HEK293 (cell line): ENCODE data around the gene VAMP8.

Source experiments
- GLI4 ChIP-seq: fragments of 450-650 bp; formaldehyde crosslinking; IDR thresholded peaks from 2 replicates; pipeline ENCODE4 v1.5.1; 2016; ENCODE audit warnings: missing biosample characterization, missing genetic modification characterization
- HOXA7 ChIP-seq: sonication (generic); formaldehyde crosslinking; IDR thresholded peaks from 2 replicates; pipeline ENCODE4 v1.8.1; 2022; ENCODE audit warnings: missing genetic modification reagents, borderline replicate concordance
- HOXC10 ChIP-seq: sonication (generic); formaldehyde crosslinking; IDR thresholded peaks from 2 replicates; pipeline ENCODE4 v1.8.1; 2023; ENCODE audit warnings: mild to moderate bottlenecking, missing genetic modification reagents
- KLF1 ChIP-seq: fragments of 450-650 bp; formaldehyde crosslinking; IDR thresholded peaks from 2 replicates; pipeline ENCODE4 v1.5.1; 2016; ENCODE audit warnings: missing biosample characterization, missing genetic modification characterization
- SALL2 ChIP-seq: fragments of 450-650 bp; formaldehyde crosslinking; IDR thresholded peaks from 2 replicates; pipeline ENCODE4 v1.5.0; 2017; ENCODE audit warnings: missing biosample characterization, mild to moderate bottlenecking, missing genetic modification characterization, borderline replicate concordance
- SP2 ChIP-seq: fragments of 450-650 bp; formaldehyde crosslinking; IDR thresholded peaks from 2 replicates; pipeline ENCODE4 v1.5.1; 2016; ENCODE audit warnings: missing biosample characterization, missing genetic modification characterization
- YY1 ChIP-seq: fragments of 450-650 bp; formaldehyde crosslinking; IDR thresholded peaks from 2 replicates; pipeline ENCODE4 v1.5.1; 2018; ENCODE audit warnings: missing biosample characterization, missing genetic modification characterization
- YY2 ChIP-seq: fragments of 450-650 bp; formaldehyde crosslinking; IDR thresholded peaks from 2 replicates; pipeline ENCODE4 v1.5.1; 2016; ENCODE audit warnings: missing biosample characterization, missing genetic modification characterization
- ZBTB48 ChIP-seq: fragments of 450-650 bp; formaldehyde crosslinking; IDR thresholded peaks from 2 replicates; pipeline ENCODE4 v1.5.1; 2016; ENCODE audit warnings: missing biosample characterization, missing genetic modification characterization
- ZBTB8A ChIP-seq: fragments of 450-650 bp; formaldehyde crosslinking; IDR thresholded peaks from 2 replicates; pipeline ENCODE4 v1.5.1; 2016; ENCODE audit warnings: missing biosample characterization, missing genetic modification characterization
- ZFP3 ChIP-seq: fragments of 450-650 bp; formaldehyde crosslinking; IDR thresholded peaks from 2 replicates; pipeline ENCODE4 v1.5.1; 2016; ENCODE audit warnings: low read depth, missing biosample characterization, missing genetic modification characterization
- ZFP41 ChIP-seq: fragments of 450-650 bp; formaldehyde crosslinking; IDR thresholded peaks from 2 replicates; pipeline ENCODE4 v1.5.1; 2016; ENCODE audit warnings: missing biosample characterization, missing genetic modification characterization, borderline replicate concordance
- ZNF223 ChIP-seq: fragments of 450-650 bp; formaldehyde crosslinking; IDR thresholded peaks from 2 replicates; pipeline ENCODE4 v1.5.1; 2016; ENCODE audit warnings: missing biosample characterization, missing genetic modification characterization
- ZNF324 ChIP-seq: fragments of 450-650 bp; formaldehyde crosslinking; IDR thresholded peaks from 2 replicates; pipeline ENCODE4 v1.5.1; 2016; ENCODE audit warnings: missing biosample characterization, missing genetic modification characterization
- ZNF354C ChIP-seq: fragments of 450-650 bp; formaldehyde crosslinking; IDR thresholded peaks from 2 replicates; pipeline ENCODE4 v1.5.1; 2016; ENCODE audit warnings: missing biosample characterization, missing genetic modification characterization, low read depth, borderline replicate concordance
- ZNF404 ChIP-seq: fragments of 450-650 bp; formaldehyde crosslinking; IDR thresholded peaks from 2 replicates; pipeline ENCODE4 v1.5.1; 2017; ENCODE audit warnings: missing biosample characterization, missing genetic modification characterization
- ZNF426 ChIP-seq: fragments of 450-650 bp; formaldehyde crosslinking; IDR thresholded peaks from 2 replicates; pipeline ENCODE4 v1.5.1; 2017; ENCODE audit warnings: missing biosample characterization, missing genetic modification characterization, mild to moderate bottlenecking, inconsistent platforms, moderate library complexity
- ZNF548 ChIP-seq: fragments of 450-650 bp; formaldehyde crosslinking; IDR thresholded peaks from 2 replicates; pipeline ENCODE4 v1.5.1; 2016; ENCODE audit warnings: missing biosample characterization, missing genetic modification characterization
- ZNF571 ChIP-seq: fragments of 450-650 bp; formaldehyde crosslinking; IDR thresholded peaks from 2 replicates; pipeline ENCODE4 v1.5.0; 2017; ENCODE audit warnings: missing biosample characterization, missing genetic modification characterization
- ZNF624 ChIP-seq: fragments of 450-650 bp; formaldehyde crosslinking; IDR thresholded peaks from 2 replicates; pipeline ENCODE4 v1.5.1; 2017; ENCODE audit warnings: missing biosample characterization, missing genetic modification characterization
- ZNF707 ChIP-seq: fragments of 450-650 bp; formaldehyde crosslinking; IDR thresholded peaks from 2 replicates; pipeline ENCODE4 v1.5.1; 2016; ENCODE audit warnings: missing biosample characterization, missing genetic modification characterization
- ZNF76 ChIP-seq: fragments of 450-650 bp; formaldehyde crosslinking; IDR thresholded peaks from 2 replicates; pipeline ENCODE4; 2016; ENCODE audit warnings: low read depth, missing biosample characterization, missing genetic modification characterization, borderline replicate concordance
- TF ChIP-seq, protein P1 (sequence below): fragments of 450-650 bp; formaldehyde crosslinking; conservative IDR thresholded peaks from 2 replicates; pipeline ENCODE4 v1.5.1; 2016; ENCODE audit warnings: low read depth, missing biosample characterization, missing genetic modification characterization
- TF ChIP-seq, protein P2 (sequence below): fragments of 450-650 bp; formaldehyde crosslinking; IDR thresholded peaks from 2 replicates; pipeline ENCODE4 v1.5.1; 2016; ENCODE audit warnings: missing biosample characterization, missing genetic modification characterization
- TF ChIP-seq, protein P3 (sequence below): fragments of 450-650 bp; formaldehyde crosslinking; IDR thresholded peaks from 2 replicates; pipeline ENCODE4 v1.5.1; 2016; ENCODE audit warnings: missing biosample characterization, missing genetic modification characterization
- TF ChIP-seq, protein P4 (sequence below): fragments of 450-650 bp; formaldehyde crosslinking; IDR thresholded peaks from 2 replicates; pipeline ENCODE4 v1.5.1; 2017; ENCODE audit warnings: missing biosample characterization, missing genetic modification characterization
- TF ChIP-seq, protein P5 (sequence below): fragments of 450-650 bp; formaldehyde crosslinking; IDR thresholded peaks from 2 replicates; pipeline ENCODE4 v1.5.1; 2016; ENCODE audit warnings: missing biosample characterization, missing genetic modification characterization

VAMP8 gene

DNA sequence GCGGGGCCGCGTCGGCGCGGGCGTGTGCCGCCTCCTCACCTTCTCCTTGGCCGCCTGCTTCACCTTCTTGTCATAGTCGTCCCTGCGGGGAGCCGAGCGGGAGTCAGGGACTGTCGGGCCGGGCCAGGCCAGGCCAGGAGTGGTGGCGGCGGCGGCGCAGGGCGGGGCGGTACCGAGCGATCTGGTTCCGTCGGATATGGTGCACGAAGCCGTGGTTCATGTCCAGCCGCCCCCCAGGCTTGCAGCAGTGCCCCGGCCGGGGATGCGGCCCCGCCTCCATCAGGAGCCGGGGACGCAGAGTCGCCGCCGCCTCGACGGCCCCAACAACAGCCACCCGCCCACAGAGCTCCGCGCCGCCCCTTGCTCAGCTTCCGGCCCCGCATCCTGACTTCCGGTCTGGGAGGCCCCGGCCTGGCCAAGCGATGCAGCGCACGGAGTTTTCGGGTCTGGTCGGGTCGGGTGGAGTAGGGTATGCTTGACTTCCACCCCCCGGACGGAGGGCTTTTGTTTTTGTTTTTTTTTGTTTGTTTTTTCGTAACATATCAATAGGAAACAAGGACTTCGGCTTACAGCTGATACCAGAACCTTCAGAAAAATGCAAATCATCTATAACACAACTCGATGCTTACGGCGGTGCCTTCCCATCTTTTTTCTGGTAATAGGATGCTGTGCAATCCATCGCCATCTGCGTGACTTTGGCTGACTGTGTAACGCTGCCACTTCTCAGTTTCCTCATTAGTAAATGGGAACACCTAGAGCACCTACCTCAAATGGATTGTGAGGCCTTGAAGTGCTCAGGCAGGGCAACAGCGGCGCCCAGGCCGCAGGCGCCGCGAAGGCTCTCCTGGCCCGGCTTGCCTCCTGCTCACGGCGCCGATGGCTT, 34.6 kb downstream of the VAMP8 start, which contains the start of gene C2orf68 (continued):
- TF ChIP-seq ZNF354C (tag by site-specific recombination) (no peak), SALL2 (tag by site-specific recombination) (no peak), ZNF404 (tag by site-specific recombination) (no peak), ZNF426 (tag by site-specific recombination) (no peak), KLF1 (tag by site-specific recombination) (peak; percentile 41; the same call in 1 of the 2 replicates), ZNF624 (no peak), HOXA7 (no peak), YY2 (tag by site-specific recombination) (no peak), SP2 (peak; percentile 91), ZNF571 (tag by site-specific recombination) (no peak), ZNF548 (no peak), ZFP41 (no peak), ZNF76 (tag by site-specific recombination) (peak; percentile 65; the same call in 1 of the 2 replicates), ZFP3 (tag by site-specific recombination) (no peak), ZBTB8A (tag by site-specific recombination) (no peak), GLI4 (tag by site-specific recombination) (no peak), ZBTB48 (peak; percentile 84; the same call in 1 of the 2 replicates), YY1 (tag by site-specific recombination) (no peak), HOXC10 (no peak), ZNF324 (tag by site-specific recombination) (no peak), ZNF707 (no peak), ZNF223 (no peak)
- TF ChIP-seq, protein P1, sequence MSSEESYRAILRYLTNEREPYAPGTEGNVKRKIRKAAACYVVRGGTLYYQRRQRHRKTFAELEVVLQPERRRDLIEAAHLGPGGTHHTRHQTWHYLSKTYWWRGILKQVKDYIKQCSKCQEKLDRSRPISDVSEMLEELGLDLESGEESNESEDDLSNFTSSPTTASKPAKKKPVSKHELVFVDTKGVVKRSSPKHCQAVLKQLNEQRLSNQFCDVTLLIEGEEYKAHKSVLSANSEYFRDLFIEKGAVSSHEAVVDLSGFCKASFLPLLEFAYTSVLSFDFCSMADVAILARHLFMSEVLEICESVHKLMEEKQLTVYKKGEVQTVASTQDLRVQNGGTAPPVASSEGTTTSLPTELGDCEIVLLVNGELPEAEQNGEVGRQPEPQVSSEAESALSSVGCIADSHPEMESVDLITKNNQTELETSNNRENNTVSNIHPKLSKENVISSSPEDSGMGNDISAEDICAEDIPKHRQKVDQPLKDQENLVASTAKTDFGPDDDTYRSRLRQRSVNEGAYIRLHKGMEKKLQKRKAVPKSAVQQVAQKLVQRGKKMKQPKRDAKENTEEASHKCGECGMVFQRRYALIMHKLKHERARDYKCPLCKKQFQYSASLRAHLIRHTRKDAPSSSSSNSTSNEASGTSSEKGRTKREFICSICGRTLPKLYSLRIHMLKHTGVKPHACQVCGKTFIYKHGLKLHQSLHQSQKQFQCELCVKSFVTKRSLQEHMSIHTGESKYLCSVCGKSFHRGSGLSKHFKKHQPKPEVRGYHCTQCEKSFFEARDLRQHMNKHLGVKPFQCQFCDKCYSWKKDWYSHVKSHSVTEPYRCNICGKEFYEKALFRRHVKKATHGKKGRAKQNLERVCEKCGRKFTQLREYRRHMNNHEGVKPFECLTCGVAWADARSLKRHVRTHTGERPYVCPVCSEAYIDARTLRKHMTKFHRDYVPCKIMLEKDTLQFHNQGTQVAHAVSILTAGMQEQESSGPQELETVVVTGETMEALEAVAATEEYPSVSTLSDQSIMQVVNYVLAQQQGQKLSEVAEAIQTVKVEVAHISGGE: peak; percentile 90
- TF ChIP-seq, protein P2, sequence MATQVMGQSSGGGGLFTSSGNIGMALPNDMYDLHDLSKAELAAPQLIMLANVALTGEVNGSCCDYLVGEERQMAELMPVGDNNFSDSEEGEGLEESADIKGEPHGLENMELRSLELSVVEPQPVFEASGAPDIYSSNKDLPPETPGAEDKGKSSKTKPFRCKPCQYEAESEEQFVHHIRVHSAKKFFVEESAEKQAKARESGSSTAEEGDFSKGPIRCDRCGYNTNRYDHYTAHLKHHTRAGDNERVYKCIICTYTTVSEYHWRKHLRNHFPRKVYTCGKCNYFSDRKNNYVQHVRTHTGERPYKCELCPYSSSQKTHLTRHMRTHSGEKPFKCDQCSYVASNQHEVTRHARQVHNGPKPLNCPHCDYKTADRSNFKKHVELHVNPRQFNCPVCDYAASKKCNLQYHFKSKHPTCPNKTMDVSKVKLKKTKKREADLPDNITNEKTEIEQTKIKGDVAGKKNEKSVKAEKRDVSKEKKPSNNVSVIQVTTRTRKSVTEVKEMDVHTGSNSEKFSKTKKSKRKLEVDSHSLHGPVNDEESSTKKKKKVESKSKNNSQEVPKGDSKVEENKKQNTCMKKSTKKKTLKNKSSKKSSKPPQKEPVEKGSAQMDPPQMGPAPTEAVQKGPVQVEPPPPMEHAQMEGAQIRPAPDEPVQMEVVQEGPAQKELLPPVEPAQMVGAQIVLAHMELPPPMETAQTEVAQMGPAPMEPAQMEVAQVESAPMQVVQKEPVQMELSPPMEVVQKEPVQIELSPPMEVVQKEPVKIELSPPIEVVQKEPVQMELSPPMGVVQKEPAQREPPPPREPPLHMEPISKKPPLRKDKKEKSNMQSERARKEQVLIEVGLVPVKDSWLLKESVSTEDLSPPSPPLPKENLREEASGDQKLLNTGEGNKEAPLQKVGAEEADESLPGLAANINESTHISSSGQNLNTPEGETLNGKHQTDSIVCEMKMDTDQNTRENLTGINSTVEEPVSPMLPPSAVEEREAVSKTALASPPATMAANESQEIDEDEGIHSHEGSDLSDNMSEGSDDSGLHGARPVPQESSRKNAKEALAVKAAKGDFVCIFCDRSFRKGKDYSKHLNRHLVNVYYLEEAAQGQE (tag by site-specific recombination): no peak
- TF ChIP-seq, protein P3, sequence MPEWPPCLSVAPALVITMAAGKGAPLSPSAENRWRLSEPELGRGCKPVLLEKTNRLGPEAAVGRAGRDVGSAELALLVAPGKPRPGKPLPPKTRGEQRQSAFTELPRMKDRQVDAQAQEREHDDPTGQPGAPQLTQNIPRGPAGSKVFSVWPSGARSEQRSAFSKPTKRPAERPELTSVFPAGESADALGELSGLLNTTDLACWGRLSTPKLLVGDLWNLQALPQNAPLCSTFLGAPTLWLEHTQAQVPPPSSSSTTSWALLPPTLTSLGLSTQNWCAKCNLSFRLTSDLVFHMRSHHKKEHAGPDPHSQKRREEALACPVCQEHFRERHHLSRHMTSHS: no peak
- TF ChIP-seq, protein P4, sequence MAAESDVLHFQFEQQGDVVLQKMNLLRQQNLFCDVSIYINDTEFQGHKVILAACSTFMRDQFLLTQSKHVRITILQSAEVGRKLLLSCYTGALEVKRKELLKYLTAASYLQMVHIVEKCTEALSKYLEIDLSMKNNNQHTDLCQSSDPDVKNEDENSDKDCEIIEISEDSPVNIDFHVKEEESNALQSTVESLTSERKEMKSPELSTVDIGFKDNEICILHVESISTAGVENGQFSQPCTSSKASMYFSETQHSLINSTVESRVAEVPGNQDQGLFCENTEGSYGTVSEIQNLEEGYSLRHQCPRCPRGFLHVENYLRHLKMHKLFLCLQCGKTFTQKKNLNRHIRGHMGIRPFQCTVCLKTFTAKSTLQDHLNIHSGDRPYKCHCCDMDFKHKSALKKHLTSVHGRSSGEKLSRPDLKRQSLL (tag by site-specific recombination): no peak
- TF ChIP-seq, protein P5, sequence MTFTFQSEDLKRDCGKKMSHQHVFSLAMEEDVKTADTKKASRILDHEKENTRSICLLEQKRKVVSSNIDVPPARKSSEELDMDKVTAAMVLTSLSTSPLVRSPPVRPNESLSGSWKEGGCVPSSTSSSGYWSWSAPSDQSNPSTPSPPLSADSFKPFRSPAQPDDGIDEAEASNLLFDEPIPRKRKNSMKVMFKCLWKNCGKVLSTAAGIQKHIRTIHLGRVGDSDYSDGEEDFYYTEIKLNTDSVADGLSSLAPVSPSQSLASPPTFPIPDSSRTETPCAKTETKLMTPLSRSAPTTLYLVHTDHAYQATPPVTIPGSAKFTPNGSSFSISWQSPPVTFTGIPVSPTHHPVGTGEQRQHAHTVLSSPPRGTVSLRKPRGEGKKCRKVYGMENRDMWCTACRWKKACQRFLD: no peak
